NCI-H345 (cell line): ENCODE results near the gene FCN2.

Source experiments
- DNase-seq: peaks from one replicate; lab custom pipeline; 2025; lab: John Stamatoyannopoulos, UW

Gene FCN2

GRCh38 chr9:134933076-134933659 lies 52.6 kb downstream of the FCN2 start:
- no peak for DNase-seq

GRCh38 chr9:134935056-134935640 lies 54.5 kb downstream of the FCN2 start:
- DNase-seq: no peak

GRCh38 chr9:134935701-134936345 lies 55.2 kb downstream of the FCN2 start:
- DNase-seq: no peak

GRCh38 chr9:134936346-134937163 lies 55.9 kb downstream of the FCN2 start:
- DNase-seq: no peak
